ENCODE results near the gene ABR.
"Not testable (repeated sequence)": the region's sequence is repeated elsewhere in the genome, so short reads cannot be mapped to it uniquely, and the experiment has no call there.

- TF ChIP-seq CTCF (conservative IDR thresholded peaks at IDR 0.05; ENCODE audit: low read length); EZH2phosphoT487 (IDR thresholded peaks at IDR 0.05; ENCODE audit: borderline replicate concordance): not testable (repeated sequence)
These were observed 135.3 kb downstream of the ABR start for GRCh38 chr17:1044387-1045009.

All from Loucy (cell line).